IgD-negative memory B cell (primary cell): Measurements from ENCODE around the gene ZDHHC14. TPM values are rescaled to one million over a fixed set of nuclear protein-coding genes. Genes with fewer than 3 reads are reported as not detected.
"Not testable (repeated sequence)": the region's sequence is repeated elsewhere in the genome, so short reads cannot be mapped to it uniquely, and the experiment has no call there.

Experiments used
- H3K27ac Mint-ChIP-seq, 3 donors: one replicate each; pipeline ENCODE4 v1.8.0; 2020 to 2022; ENCODE audit warnings: mild to moderate bottlenecking in 3 of 3, mixed read lengths in 3 of 3, moderate library complexity in 1 of 3
- H3K27me3 Mint-ChIP-seq: one replicate; pipeline ENCODE4 v1.8.0; 2021; ENCODE audit warnings: mixed read lengths
- H3K36me3 Mint-ChIP-seq: one replicate; pipeline ENCODE4 v1.8.0; 2020; ENCODE audit warnings: mild to moderate bottlenecking, mixed read lengths
- H3K4me1 Mint-ChIP-seq, 3 donors: one replicate each; pipeline ENCODE4 v1.8.0; 2020 to 2022; ENCODE audit warnings: mixed read lengths in 3 of 3, mild to moderate bottlenecking in 1 of 3
- H3K4me3 Mint-ChIP-seq, 4 donors: one replicate each; pipeline ENCODE4 v1.8.0; 2020 to 2022; ENCODE audit warnings: mild to moderate bottlenecking in 4 of 4, mixed read lengths in 4 of 4, moderate library complexity in 3 of 4
- H3K9me3 Mint-ChIP-seq, 3 donors: one replicate each; pipeline ENCODE4 v1.8.0; 2020 to 2021; ENCODE audit warnings: mixed read lengths in 3 of 3, mild to moderate bottlenecking in 1 of 3
- polyA plus RNA-seq: library from polyadenylated mRNA; unstranded; fragments of 300-500 nt; fragmentation: Illumina TruSeq; gene quantifications from one replicate; pipeline ENCODE4 v1.2.3, GENCODE V29; 2021

The ZDHHC14 gene
- polyA plus RNA-seq, 1 donor from 2014 or later = 13.5 TPM

DNA sequence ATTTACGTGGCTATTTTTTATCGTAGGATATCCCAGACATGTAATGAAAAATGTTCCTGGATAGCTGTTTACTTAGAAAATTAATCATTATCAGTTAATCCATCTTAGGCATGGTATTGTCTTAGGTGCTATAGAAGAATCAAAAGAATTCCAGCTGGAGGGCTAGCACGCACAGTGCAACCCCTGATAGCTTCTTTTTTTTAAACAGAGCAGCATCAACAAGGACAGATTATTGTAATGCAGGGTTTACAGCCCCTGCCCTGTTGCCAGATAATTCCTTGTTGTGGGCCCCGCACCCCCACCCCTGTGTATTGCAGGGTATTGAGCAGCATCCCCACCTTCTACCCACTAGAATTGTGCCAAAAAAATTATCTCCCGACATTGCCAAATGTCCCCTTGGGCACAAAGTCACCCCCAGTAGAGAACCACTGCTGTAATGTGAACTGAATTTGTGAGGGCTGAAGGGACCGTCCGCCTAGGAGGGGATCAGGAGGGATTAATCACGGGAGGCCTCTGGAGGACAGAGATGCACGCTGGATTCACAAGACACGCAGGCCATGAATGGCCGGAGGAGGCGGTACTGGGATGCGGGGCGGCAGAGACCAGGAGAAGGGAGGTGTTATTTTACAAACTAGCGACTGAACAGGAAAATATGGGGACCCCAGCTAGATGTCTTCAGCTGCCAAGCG lies 174.6 kb downstream of the ZDHHC14 start:
- Mint-ChIP-seq H3K36me3 (peaks cover 10% of the 10 kb centered on the region), H3K27ac (peak overlapping the region in 1 of 3 donors; percentile 51), H3K27me3 (peaks cover 1% of the 10 kb centered on the region), H3K4me3 (peak overlapping the region in 2 of 4 donors; percentile 84 to 88), H3K4me1 (peaks cover 37 to 65% (median 59%) of the 10 kb centered on the region in 3 donors), H3K9me3 (no peaks in the 10 kb centered on the region)

DNA sequence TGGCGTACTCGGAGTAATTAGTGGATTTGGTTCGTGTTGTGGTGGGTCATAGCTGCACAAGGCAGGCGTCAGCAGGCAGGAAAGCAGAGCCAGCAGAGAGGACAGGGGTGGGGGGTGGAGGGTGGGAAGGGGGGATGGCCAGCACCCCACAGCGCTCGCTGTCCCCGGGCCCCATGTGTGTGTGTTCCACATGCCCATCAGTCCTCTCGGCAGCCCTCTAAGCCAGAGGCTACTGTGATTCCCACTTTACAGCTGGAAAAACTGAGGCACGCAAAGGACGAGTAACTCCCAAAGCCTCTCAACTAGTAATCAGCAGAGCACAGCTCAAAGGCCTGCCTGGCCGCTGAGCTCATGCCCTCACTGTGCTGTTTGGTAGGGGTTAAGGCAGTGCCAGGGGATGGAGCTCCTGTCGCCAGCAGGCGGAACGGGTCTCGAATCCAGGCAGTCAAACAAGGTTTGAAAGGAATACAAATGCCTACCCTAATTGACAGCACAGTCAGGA lies 175.2 kb downstream of the ZDHHC14 start:
- Mint-ChIP-seq H3K4me3 (peak overlapping the region; percentile 26 to 94 (median 80)), H3K9me3 (no peaks in the 10 kb centered on the region), H3K4me1 (peaks cover 40 to 68% (median 62%) of the 10 kb centered on the region in 3 donors), H3K27ac (peak overlapping the region; percentile 82 to 93 (median 93)), H3K36me3 (peaks cover 10% of the 10 kb centered on the region), H3K27me3 (peaks cover 2% of the 10 kb centered on the region)

- H3K36me3 Mint-ChIP-seq = peaks cover 10% of the 10 kb centered on the region
- peaks cover 2% of the 10 kb centered on the region for H3K27me3 Mint-ChIP-seq
- peaks cover 47 to 73% (median 64%) of the 10 kb centered on the region in 3 donors for H3K4me1 Mint-ChIP-seq
- peak overlapping the region; percentile 26 to 94 (median 77) for H3K4me3 Mint-ChIP-seq
- H3K27ac Mint-ChIP-seq = peak overlapping the region; percentile 82 to 93 (median 93)
- H3K9me3 Mint-ChIP-seq = no peaks in the 10 kb centered on the region
Measured at GRCh38 chr6:157556671-157557430, 175.9 kb downstream of the ZDHHC14 start.

- Mint-ChIP-seq H3K4me1 (peaks cover 50 to 73% (median 65%) of the 10 kb centered on the region in 3 donors), H3K36me3 (peaks cover 10% of the 10 kb centered on the region), H3K9me3 (no peaks in the 10 kb centered on the region), H3K27me3 (peaks cover 2% of the 10 kb centered on the region), H3K4me3 (peak overlapping the region; percentile 9 to 94 (median 50)), H3K27ac (peak overlapping the region; percentile 32 to 93 (median 82))
Measured at GRCh38 chr6:157557559-157557958, 176.6 kb downstream of the ZDHHC14 start.

DNA sequence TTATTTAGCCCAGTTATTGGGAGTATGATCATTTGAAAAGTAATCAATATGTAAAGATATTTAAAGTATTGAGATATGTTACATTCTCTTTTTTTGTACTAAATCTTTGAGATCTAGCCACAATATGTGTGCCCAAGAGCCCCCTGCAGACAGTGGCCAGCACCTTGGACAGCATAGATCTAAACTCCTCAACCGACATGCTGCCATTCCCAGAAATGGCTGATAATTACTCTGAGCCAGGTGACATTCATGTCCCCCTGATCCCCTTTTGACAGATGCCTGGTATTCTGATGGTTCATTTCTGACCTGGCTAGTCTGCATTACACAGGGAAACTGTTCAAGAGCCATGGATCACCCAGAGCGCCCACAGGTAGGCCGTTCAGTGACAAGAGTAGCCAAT lies 177.1 kb downstream of the ZDHHC14 start:
- H3K36me3 Mint-ChIP-seq = peaks cover 10% of the 10 kb centered on the region
- H3K9me3 Mint-ChIP-seq = no peaks in the 10 kb centered on the region
- H3K27me3 Mint-ChIP-seq = peaks cover 2% of the 10 kb centered on the region
- H3K27ac Mint-ChIP-seq = peak overlapping the region; percentile 32 to 93 (median 82)
- H3K4me3 Mint-ChIP-seq = peak overlapping the region in 3 of 4 donors; percentile 9 to 94 (median 73)
- peaks cover 46 to 74% (median 62%) of the 10 kb centered on the region in 3 donors for H3K4me1 Mint-ChIP-seq

GRCh38 chr6:157558487-157559200 lies 177.7 kb downstream of the ZDHHC14 start:
- Mint-ChIP-seq H3K4me1 (peaks cover 50 to 76% (median 67%) of the 10 kb centered on the region in 3 donors), H3K4me3 (peak overlapping the region in 3 of 4 donors; percentile 34 to 94 (median 73)), H3K9me3 (no peaks in the 10 kb centered on the region), H3K36me3 (peaks cover 7% of the 10 kb centered on the region), H3K27ac (peak overlapping the region; percentile 69 to 93 (median 69)), H3K27me3 (peaks cover 2% of the 10 kb centered on the region)

DNA sequence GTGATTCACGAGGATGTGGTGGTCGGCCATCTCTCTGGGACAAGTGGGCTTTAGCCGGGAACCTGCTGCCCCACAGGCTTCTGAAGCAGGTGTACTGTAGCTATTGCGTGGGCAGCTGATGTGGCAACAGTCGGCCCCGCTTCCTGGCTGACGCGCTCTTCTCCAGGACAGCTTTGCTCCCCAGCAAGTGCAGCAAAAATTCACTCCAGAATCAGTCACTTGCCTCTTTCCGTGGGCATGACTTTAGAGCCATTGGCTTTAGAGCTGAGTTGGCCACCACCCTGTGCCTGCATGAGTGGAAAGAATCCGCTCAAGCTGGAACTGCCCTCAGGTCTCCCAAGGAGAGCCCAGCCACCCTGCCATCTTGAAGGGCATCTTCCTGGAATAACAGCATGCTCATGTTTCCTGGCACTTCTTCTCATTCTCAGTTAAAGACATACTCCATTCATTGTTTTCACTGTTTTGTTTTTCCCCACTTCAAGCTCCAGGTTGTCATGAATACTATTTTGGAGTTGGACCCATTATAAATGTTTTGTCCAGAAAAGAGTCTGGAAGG lies 178.3 kb downstream of the ZDHHC14 start:
- Mint-ChIP-seq H3K27ac (peak overlapping the region in 2 of 3 donors; percentile 69 to 93), H3K4me1 (peaks cover 55 to 82% (median 71%) of the 10 kb centered on the region in 3 donors), H3K9me3 (no peaks in the 10 kb centered on the region), H3K36me3 (peaks cover 7% of the 10 kb centered on the region), H3K27me3 (peaks cover 2% of the 10 kb centered on the region), H3K4me3 (peak overlapping the region in 2 of 4 donors; percentile 73 to 94)

DNA sequence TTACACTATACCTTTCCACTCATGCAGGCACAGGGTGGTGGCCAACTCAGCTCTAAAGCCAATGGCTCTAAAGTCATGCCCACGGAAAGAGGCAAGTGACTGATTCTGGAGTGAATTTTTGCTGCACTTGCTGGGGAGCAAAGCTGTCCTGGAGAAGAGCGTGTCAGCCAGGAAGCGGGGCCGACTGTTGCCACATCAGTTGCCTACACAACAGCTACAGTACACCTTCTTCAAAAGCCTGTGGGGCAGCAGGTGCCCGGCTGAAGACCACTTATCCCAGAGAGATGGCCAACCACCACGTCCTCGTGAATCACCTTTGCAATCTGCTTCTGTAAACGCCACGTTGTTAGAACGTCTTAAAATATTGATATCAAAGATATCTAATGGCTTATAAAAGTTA lies 179.1 kb downstream of the ZDHHC14 start:
- not testable (repeated sequence) for H3K9me3 Mint-ChIP-seq, H3K27ac Mint-ChIP-seq, H3K27me3 Mint-ChIP-seq, H3K36me3 Mint-ChIP-seq
- Mint-ChIP-seq H3K4me3 (peak overlapping the region in 1 of 4 donors; percentile 82), H3K4me1 (peaks cover 55 to 81% (median 77%) of the 10 kb centered on the region in 3 donors)

DNA sequence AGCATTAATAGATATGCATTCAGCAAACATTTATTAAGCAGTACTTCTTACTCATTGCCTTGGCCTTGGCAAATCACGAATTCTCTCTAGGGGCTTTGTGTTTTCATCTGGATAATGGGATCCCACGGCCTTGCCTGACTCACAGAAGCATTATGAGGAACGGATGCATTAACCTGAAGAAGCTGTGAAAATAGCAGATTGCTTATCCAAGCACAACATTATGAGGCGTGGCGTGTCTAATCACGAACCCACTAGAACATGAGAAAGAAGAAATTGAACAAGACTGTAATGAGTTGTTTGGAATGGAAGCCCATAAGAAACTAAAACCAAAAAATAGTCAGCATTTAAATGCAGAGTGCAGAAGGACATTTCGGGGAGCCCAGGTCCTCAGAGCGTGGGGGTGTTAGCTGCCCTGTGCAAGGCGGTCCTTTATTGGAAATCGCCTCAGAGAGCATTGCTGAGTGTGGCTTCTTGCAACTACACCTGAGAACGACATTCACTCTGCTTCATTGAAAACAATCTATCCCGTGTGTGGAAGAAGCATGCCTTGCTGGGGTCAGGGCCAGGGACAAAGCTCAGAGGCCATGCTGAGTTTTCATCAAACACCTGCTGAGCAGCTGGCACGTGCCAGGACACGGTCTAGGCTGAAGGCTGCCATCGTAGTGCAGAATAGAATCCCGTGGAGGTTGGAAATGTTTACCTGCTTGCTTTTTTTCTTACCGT lies 179.9 kb downstream of the ZDHHC14 start:
- Mint-ChIP-seq H3K27ac (peak overlapping the region; percentile 85 to 94 (median 90)), H3K27me3 (peaks cover 2% of the 10 kb centered on the region), H3K4me1 (peaks cover 56 to 81% (median 80%) of the 10 kb centered on the region in 3 donors), H3K4me3 (peak overlapping the region; percentile 9 to 91 (median 60)), H3K36me3 (peaks cover 7% of the 10 kb centered on the region), H3K9me3 (no peaks in the 10 kb centered on the region)

GRCh38 chr6:157561414-157561790 lies 180.4 kb downstream of the ZDHHC14 start:
- peak overlapping the region; percentile 85 to 94 (median 90) for H3K27ac Mint-ChIP-seq
- no peaks in the 10 kb centered on the region for H3K9me3 Mint-ChIP-seq
- H3K4me1 Mint-ChIP-seq = peaks cover 57 to 82% (median 79%) of the 10 kb centered on the region in 3 donors
- H3K36me3 Mint-ChIP-seq = peaks cover 7% of the 10 kb centered on the region
- peak overlapping the region; percentile 9 to 91 (median 54) for H3K4me3 Mint-ChIP-seq
- peaks cover 2% of the 10 kb centered on the region for H3K27me3 Mint-ChIP-seq

GRCh38 chr6:157561929-157562810 lies 181.2 kb downstream of the ZDHHC14 start:
- H3K4me3 Mint-ChIP-seq = peak overlapping the region; percentile 9 to 91 (median 54)
- no peaks in the 10 kb centered on the region for H3K9me3 Mint-ChIP-seq
- peaks cover 50 to 77% (median 73%) of the 10 kb centered on the region in 3 donors for H3K4me1 Mint-ChIP-seq
- peaks cover 2% of the 10 kb centered on the region for H3K27me3 Mint-ChIP-seq
- peaks cover 5% of the 10 kb centered on the region for H3K36me3 Mint-ChIP-seq
- peak overlapping the region; percentile 85 to 94 (median 90) for H3K27ac Mint-ChIP-seq

DNA sequence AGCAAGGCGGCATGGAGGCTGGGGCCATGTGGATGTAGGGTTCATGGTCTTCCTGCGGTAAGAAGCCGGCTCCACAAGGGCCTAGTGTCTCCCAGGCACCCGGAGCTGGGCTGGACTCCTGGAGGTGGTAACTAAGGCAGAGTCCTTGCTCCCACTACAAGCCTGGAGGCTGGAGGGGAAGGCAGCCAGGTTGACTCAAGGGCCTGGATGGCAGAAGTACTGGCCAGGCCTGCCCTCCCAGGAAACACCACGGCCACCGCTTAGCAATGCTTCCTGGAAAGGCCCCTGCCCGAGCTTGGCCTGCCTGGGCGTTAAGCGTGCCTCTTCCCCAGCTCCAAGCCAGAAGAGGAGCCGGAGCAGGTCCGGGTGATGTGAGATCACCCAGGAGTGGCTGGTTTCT lies 182.0 kb downstream of the ZDHHC14 start:
- no peaks in the 10 kb centered on the region for H3K9me3 Mint-ChIP-seq
- H3K4me1 Mint-ChIP-seq = peaks cover 45 to 72% (median 68%) of the 10 kb centered on the region in 3 donors
- H3K4me3 Mint-ChIP-seq = peak overlapping the region in 3 of 4 donors; percentile 15 to 82 (median 50)
- H3K27me3 Mint-ChIP-seq = peaks cover 2% of the 10 kb centered on the region
- H3K36me3 Mint-ChIP-seq = peaks cover 5% of the 10 kb centered on the region
- peak overlapping the region; percentile 39 to 90 (median 85) for H3K27ac Mint-ChIP-seq
